Loucy (cell line): ENCODE measurements around the gene OR2L8.

Experiments
- CTCF ChIP-seq: fragments of 200-600 bp; sonication (generic); conservative IDR thresholded peaks from 2 replicates; pipeline ENCODE4 v1.5.1; 2014; ENCODE audit warnings: mild to moderate bottlenecking, antibody characterized with exemption, low read length
- EZH2phosphoT487 ChIP-seq: fragments of 200-600 bp; IDR thresholded peaks from 2 replicates; pipeline ENCODE4 v1.6.1; 2018; ENCODE audit warnings: antibody characterized with exemption, mild to moderate bottlenecking, moderate library complexity, borderline replicate concordance

GRCh38 chr1:247904122-247904521 is 44.5 kb upstream of the OR2L8 start:
- no peak for TF ChIP-seq CTCF
- no peak for TF ChIP-seq EZH2phosphoT487
